Spleen (tissue), 11 donors: ENCODE results near the gene KLHL2. TPM values are rescaled to one million over a fixed set of nuclear protein-coding genes. Genes with fewer than 3 reads are reported as not detected.
"Not testable (repeated sequence)": the region's sequence is repeated elsewhere in the genome, so short reads cannot be mapped to it uniquely, and the experiment has no call there.

Experiments used
- DNase-seq: peaks from one replicate; pipeline ENCODE4 v3.0.0-alpha.2; 2020
- H3K27ac ChIP-seq, 8 donors: fragments of 200-600 bp; sonication (generic) in 7 of 8; 1 replicate in 4 of 8; 2 replicates in 4 of 8; pipeline versions ENCODE4 v1.5.0 to v1.8.0; 2016 to 2021; ENCODE audit warnings: inconsistent platforms in 4 of 8, mild to moderate bottlenecking in 4 of 8, moderate library complexity in 1 of 8
- H3K27me3 ChIP-seq, 7 donors: fragments of 200-600 bp; sonication (generic) in 6 of 7; replicated peaks in 1 of 7; 1 replicate in 4 of 7; 2 replicates in 3 of 7; pipeline versions ENCODE4 v1.5.0 to v1.8.0; 2016 to 2021; ENCODE audit warnings: inconsistent platforms in 3 of 7, mild to moderate bottlenecking in 1 of 7
- H3K36me3 ChIP-seq, 6 donors: fragments of 200-600 bp; sonication (generic) in 5 of 6; 1 replicate in 4 of 6; 2 replicates in 2 of 6; pipeline versions ENCODE4 v1.5.0 to v1.8.0; 2016 to 2021; ENCODE audit warnings: inconsistent platforms in 2 of 6
- H3K4me1 ChIP-seq, 6 donors: fragments of 200-600 bp; sonication (generic) in 5 of 6; 1 replicate in 3 of 6; 2 replicates in 3 of 6; pipeline versions ENCODE4 v1.5.0 to v1.8.0; 2016 to 2021; ENCODE audit warnings: inconsistent platforms in 3 of 6
- H3K4me3 ChIP-seq, 8 donors: fragments of 200-600 bp; sonication (generic) in 7 of 8; 1 replicate in 4 of 8; 2 replicates in 4 of 8; pipeline versions ENCODE4 v1.5.0 to v1.8.0; 2016 to 2021; ENCODE audit warnings: inconsistent platforms in 4 of 8, mild to moderate bottlenecking in 4 of 8, moderate library complexity in 2 of 8
- H3K9me3 ChIP-seq, 8 donors: fragments of 200-600 bp; sonication (generic) in 7 of 8; 1 replicate in 4 of 8; 2 replicates in 4 of 8; pipeline versions ENCODE4 v1.5.0 to v1.8.0; 2016 to 2021; ENCODE audit warnings: inconsistent platforms in 4 of 8
- CTCF ChIP-seq, 11 experiments: fragments of 200-600 bp in 7 of 11; fragments of 450-650 bp in 4 of 11; sonication (generic) in 4 of 11; IDR thresholded peaks in 8 of 11; conservative IDR thresholded peaks in 3 of 11; 1 replicate in 7 of 11; 2 replicates in 4 of 11; pipeline versions ENCODE4 v1.4.0 to v1.8.0; 2016 to 2021; ENCODE audit warnings: antibody characterized with exemption in 11 of 11, inconsistent platforms in 4 of 11, mild to moderate bottlenecking in 1 of 11
- POLR2A ChIP-seq, 3 donors: fragments of 450-650 bp; IDR thresholded peaks; one replicate each; pipeline ENCODE4 v1.5.1; 2017; ENCODE audit warnings: antibody characterized with exemption in 3 of 3, mild to moderate bottlenecking in 1 of 3
- POLR2AphosphoS5 ChIP-seq, 3 donors: sonication (generic); formaldehyde crosslinking; IDR thresholded peaks; one replicate each; pipeline ENCODE4 v1.5.1; 2017; ENCODE audit warnings: antibody characterized with exemption in 3 of 3
- WGBS, 5 donors: extraction: QIAGEN DNeasy Blood & Tissue Kit in 3 of 5; methylation state at CpG; one replicate each; pipeline versions ENCODE4 v1.1.5 to v1.1.7; 2013 to 2018; 5-methylcytosine and 5-hydroxymethylcytosine counted together
- intact Hi-C: fragments of 100-400 bp; cut with DNase I; formaldehyde crosslinking; loops from one replicate; pipeline ENCODE4 v1.15.0; 2023; ENCODE audit warnings: low total_unique reads
- polyA plus RNA-seq, 3 donors: library from polyadenylated mRNA; stranded (reverse); fragments of 200-250 nt; gene quantifications; one replicate each; pipeline ENCODE4 v1.2.1, GENCODE V29; 2013
- total RNA-seq, 7 donors: library from RNA; depleted of rRNA in 3 of 7; stranded (reverse); fragments of >200 nt in 3 of 7; fragmentation: NEBNext Ultra II Directional in 4 of 7; extraction: Animal tissue kit (Norgen Biotek cat#: 25700) in 4 of 7; gene quantifications; one replicate each; pipeline versions ENCODE4 v1.1.0 to v1.2.1, GENCODE V29; 2016 to 2021
- donor health status: healthy with polysubstance abuse.
- donor health status: DM: no; HTN: no; CAD: no; lungs with moderate emphysema.
- donor health status: DM: no; HTN: no; CAD: no.
- donor health status: Bipolar disorder and iron deficiency.
- donor health status: healthy.
- donor health status: DM: no; HTN: no; CAD: no.
- donor health status: DM: yes; HTN: yes; CAD: no.

Gene KLHL2
- total and polyA plus RNA-seq, 10 donors = 10.8 to 102 (median 48.5) TPM

- H3K4me3 ChIP-seq = no peak overlapping the region
- H3K36me3 ChIP-seq = peaks cover 0 to 82% (median 29%) of the 10 kb centered on the region in 6 donors
- peaks cover 0 to 28% (median 15%) of the 10 kb centered on the region in 6 donors for H3K4me1 ChIP-seq
- no peak overlapping the region for H3K27ac ChIP-seq
- H3K9me3 ChIP-seq = no peaks in the 10 kb centered on the region
- DNase-seq = no peak
- intact Hi-C loops = no loop called here
- 82 to 95% (median 90%) methylated on average over 3 of the region's 3 CpGs for WGBS, 5 donors
- H3K27me3 ChIP-seq = no peaks in the 10 kb centered on the region
- TF ChIP-seq CTCF (IDR thresholded peaks at IDR 0.05 in 8 of 11, conservative IDR thresholded peaks at IDR 0.05 in 3 of 11) = no peak
- TF ChIP-seq POLR2A (IDR thresholded peaks at IDR 0.05) = no peak
Measured at GRCh38 chr4:165335163-165335703, 127.9 kb downstream of the KLHL2 start.

- Histone ChIP-seq H3K27ac (no peak overlapping the region), H3K9me3 (no peaks in the 10 kb centered on the region), H3K4me1 (peaks cover 0 to 15% (median 10%) of the 10 kb centered on the region in 6 donors), H3K27me3 (no peaks in the 10 kb centered on the region), H3K36me3 (peaks cover 0 to 85% (median 37%) of the 10 kb centered on the region in 6 donors), H3K4me3 (no peak overlapping the region)
- no peak for DNase-seq
- intact Hi-C loops = no loop called here
- 92 to 96% (median 95%) methylated on average over 6 of the region's 6 CpGs for WGBS, 5 donors
- TF ChIP-seq POLR2A (IDR thresholded peaks at IDR 0.05) (no peak), CTCF (IDR thresholded peaks at IDR 0.05 in 8 of 11, conservative IDR thresholded peaks at IDR 0.05 in 3 of 11) (no peak), POLR2AphosphoS5 (IDR thresholded peaks at IDR 0.05) (no peak)
Measured at GRCh38 chr4:165336743-165337142, 129.4 kb downstream of the KLHL2 start.

- H3K27ac ChIP-seq, DNase-seq, H3K4me3 ChIP-seq, H3K9me3 ChIP-seq, H3K27me3 ChIP-seq, H3K4me1 ChIP-seq: not testable (repeated sequence)
- peaks cover 0 to 68% (median 31%) of the 10 kb centered on the region in 6 donors for H3K36me3 ChIP-seq
- 95 to 99% (median 97%) methylated on average over 5 of the region's 5 CpGs for WGBS, 5 donors
- intact Hi-C loops = loop anchor here (10.0 kb wide), 1 partner anchor 208 kb away; no protein-coding TSS in a partner anchor
Measured at GRCh38 chr4:165342340-165342739, 135.0 kb downstream of the KLHL2 start.

GRCh38 chr4:165343353-165344191 is 136.2 kb downstream of the KLHL2 start:
- WGBS, 5 donors = 81 to 86% (median 83%) methylated on average over 13 of the region's 13 CpGs
- no peak overlapping the region for H3K27ac ChIP-seq
- DNase-seq = no peak

More at GRCh38 chr4:165343353-165344191, 136.2 kb downstream of the KLHL2 start:
- Histone ChIP-seq H3K36me3 (peaks cover 0 to 57% (median 27%) of the 10 kb centered on the region in 6 donors), H3K27me3 (no peaks in the 10 kb centered on the region), H3K4me1 (no peaks in the 10 kb centered on the region), H3K9me3 (no peaks in the 10 kb centered on the region), H3K4me3 (no peak overlapping the region)
- intact Hi-C loops = loop anchor here (10.0 kb wide), 1 partner anchor 209 kb away; no protein-coding TSS in a partner anchor
- TF ChIP-seq CTCF (IDR thresholded peaks at IDR 0.05 in 8 of 11, conservative IDR thresholded peaks at IDR 0.05 in 3 of 11) = peak in 1 of 11 experiments; percentile 10
- TF ChIP-seq POLR2A (IDR thresholded peaks at IDR 0.05) = no peak
